GM18505 (cell line): ENCODE results near the gene DHTKD1.
"Not testable (repeated sequence)": the region's sequence is repeated elsewhere in the genome, so short reads cannot be mapped to it uniquely, and the experiment has no call there.

Experiments
- ATAC-seq: cut with Tn5 transposase; IDR thresholded peaks from one replicate; pipeline ENCODE4 v1.9.1; 2021; ENCODE audit not compliant: unreplicated experiment
- POLR2A ChIP-seq: IDR thresholded peaks from 4 replicates; pipeline ENCODE4 v1.6.1; 2011; ENCODE audit warnings: borderline replicate concordance; ENCODE audit not compliant: insufficient read depth, insufficient read length; ENCODE audit errors: extremely low read depth

DHTKD1 gene

GRCh38 chr10:12042797-12043651 lies 25.7 kb upstream of the DHTKD1 start, which contains the start of gene UPF2:
UPF2 (minus strand) TSS chr10:12042809; CDS start chr10:12035423, 7,386 bp downstream.
- ATAC-seq = peak; percentile 53
- TF ChIP-seq POLR2A = no peak

DNA sequence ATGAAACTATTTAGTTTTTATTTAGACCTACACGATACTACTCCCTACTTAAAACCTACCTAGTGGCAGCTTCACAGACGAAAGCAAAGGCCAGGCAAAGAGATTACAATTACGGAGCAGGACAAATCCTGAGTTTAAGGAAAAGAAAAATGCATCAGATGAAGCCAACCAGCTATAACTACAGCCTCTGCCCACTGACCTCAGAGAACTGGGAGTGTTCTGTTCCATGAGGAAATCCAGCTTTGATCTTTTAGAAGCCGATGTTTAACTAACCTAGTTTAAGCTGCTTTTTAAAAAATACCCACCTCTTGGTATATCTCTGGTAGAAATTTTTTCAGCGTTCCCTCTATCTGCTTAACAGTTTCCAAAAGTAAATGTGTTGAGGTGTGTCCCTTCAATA lies 23.2 kb upstream of the DHTKD1 start:
- no peak for TF ChIP-seq POLR2A
- no peak for ATAC-seq

- ATAC-seq = no peak
- TF ChIP-seq POLR2A = no peak
Measured at GRCh38 chr10:12048547-12048946, 20.2 kb upstream of the DHTKD1 start.

DNA sequence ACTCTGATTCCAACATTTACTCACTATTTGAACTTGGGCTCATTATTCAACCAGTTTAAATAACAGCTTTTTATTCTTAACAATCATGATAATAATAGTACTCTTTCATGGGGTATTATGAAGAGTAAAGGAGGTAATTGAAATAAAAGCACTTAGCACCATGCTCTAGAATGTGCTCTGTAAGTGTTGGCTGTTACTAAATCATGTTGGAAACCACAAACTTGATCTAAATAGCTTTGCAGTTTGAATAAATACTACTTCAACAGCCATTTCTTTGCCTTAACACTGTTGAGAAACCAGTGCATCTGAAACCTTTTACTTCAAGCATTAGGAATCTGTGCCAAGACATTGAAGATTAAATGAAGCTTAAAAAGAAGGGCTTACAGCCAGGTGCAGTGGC lies 18.2 kb upstream of the DHTKD1 start:
- TF ChIP-seq POLR2A = no peak
- ATAC-seq = no peak

DNA sequence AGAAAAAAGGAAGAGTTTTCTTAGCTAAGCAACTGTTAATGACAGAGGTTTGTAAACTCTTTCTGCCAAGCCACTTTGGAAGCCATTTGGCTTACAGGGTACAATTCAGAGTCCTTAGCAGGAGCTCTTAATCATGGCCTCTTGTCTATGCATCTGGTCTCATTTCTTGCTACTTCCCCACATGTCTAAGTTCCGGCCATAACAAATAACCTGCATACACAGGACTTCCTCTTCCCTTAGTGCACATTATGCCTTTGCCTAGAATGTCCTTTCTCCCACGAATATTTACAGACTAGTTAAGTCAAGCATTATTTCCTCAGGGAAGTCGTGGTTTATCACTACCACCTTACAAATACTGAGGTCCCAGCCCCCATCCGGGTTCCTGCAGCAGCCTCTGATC lies 17.5 kb upstream of the DHTKD1 start:
- no peak for ATAC-seq
- TF ChIP-seq POLR2A = no peak

- no peak for TF ChIP-seq POLR2A
- no peak for ATAC-seq
Measured at GRCh38 chr10:12055732-12056131, 13.0 kb upstream of the DHTKD1 start.

DNA sequence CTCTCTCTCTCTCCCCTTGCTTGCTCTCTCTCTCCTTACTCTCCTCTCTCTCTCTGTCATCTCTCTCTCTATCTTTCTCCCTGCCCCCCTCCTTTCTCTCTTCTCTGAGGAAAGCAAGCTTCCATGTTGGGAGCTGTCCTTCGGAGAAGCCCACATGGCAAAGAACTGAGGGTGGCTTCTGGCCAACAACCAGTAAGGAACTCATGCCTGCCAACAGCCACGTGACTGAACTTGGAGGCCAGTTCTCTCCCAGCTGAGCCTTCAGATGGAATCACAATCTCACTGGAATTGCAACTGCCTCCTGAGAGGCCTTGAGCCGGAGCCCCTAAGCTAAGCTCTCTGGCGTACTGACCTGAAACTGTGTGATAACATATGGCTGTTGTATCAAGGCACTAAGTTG lies 12.0 kb upstream of the DHTKD1 start:
- ATAC-seq = no peak
- TF ChIP-seq POLR2A = no peak

- no peak for TF ChIP-seq POLR2A
- no peak for ATAC-seq
Measured at GRCh38 chr10:12061124-12061523, 7.6 kb upstream of the DHTKD1 start.

GRCh38 chr10:12062754-12063482 lies 5.8 kb upstream of the DHTKD1 start:
- no peak for ATAC-seq
- TF ChIP-seq POLR2A = no peak

DNA sequence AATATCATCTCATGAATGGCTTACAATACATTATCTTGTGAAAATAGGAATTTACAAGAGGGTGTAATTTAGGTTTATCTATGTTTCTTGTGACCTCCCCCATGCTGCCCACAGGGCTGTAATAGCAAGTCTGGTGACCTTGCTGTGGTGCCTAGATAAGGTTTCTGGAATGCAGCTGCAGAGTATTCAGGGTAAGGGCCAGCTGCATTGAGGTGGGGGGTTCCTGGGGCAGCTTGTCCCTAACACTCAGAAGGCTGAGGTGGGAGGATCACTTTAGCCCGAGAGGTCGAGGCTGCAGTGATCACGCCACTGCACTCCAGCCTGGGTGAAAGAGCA lies 5.3 kb upstream of the DHTKD1 start:
- ATAC-seq = no peak
- TF ChIP-seq POLR2A = no peak

- no peak for ATAC-seq
Measured at GRCh38 chr10:12067336-12067735, 1.4 kb upstream of the DHTKD1 start.

GRCh38 chr10:12071441-12071840 lies 2.7 kb downstream of the DHTKD1 start:
- not testable (repeated sequence) for ATAC-seq

More at GRCh38 chr10:12067336-12067735, 1.4 kb upstream of the DHTKD1 start:
- no peak for TF ChIP-seq POLR2A

DNA sequence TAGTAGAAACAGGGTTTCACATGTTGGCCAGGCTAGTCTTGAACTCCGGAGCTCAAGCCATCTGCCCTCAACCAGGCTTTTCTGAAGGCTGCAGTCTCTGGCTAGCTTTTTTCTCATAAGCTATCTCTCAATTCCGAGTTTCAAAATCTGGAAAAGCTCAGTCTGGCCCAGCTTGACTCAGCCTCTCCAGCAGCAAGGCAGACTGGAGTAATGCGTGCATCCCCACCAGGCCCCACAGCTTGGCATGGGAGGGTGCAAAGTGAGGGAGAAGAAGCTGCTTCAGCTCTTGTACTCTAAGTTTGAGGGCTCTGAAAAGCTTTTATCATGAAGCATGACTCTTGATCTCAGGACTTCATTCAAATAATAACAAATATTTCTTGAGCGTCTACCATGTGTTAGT lies 4.8 kb downstream of the DHTKD1 start:
- TF ChIP-seq POLR2A = no peak
- no peak for ATAC-seq

- ATAC-seq = no peak
- TF ChIP-seq POLR2A = no peak
Measured at GRCh38 chr10:12077580-12078180, 8.9 kb downstream of the DHTKD1 start.
